ENCODE data around the gene FAF2.

DNA sequence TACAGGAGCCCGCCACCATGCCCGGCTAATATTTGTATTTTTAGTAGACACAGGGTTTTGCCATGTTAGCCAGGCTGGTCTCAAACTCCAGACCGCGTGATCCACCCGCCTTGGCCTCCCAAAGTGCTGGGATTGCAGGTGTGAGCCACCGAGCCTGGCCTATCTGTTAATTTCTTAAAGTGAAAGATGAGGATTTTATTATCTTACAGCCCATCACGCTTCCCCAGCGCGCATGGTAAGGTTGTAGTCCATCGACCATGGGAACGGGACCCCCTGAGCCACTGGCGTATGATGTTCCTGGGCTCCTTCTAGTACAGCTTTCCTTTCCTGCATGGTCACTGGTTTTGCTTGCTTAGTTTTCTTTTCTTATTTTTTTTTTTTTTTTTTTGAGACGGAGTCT, 109.7 kb downstream of the FAF2 start:
- TF ChIP-seq, protein P1, sequence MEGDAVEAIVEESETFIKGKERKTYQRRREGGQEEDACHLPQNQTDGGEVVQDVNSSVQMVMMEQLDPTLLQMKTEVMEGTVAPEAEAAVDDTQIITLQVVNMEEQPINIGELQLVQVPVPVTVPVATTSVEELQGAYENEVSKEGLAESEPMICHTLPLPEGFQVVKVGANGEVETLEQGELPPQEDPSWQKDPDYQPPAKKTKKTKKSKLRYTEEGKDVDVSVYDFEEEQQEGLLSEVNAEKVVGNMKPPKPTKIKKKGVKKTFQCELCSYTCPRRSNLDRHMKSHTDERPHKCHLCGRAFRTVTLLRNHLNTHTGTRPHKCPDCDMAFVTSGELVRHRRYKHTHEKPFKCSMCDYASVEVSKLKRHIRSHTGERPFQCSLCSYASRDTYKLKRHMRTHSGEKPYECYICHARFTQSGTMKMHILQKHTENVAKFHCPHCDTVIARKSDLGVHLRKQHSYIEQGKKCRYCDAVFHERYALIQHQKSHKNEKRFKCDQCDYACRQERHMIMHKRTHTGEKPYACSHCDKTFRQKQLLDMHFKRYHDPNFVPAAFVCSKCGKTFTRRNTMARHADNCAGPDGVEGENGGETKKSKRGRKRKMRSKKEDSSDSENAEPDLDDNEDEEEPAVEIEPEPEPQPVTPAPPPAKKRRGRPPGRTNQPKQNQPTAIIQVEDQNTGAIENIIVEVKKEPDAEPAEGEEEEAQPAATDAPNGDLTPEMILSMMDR (IDR thresholded peaks at IDR 0.05): no peak
- TF ChIP-seq POLR2A (IDR thresholded peaks at IDR 0.05; ENCODE audit: low read depth): no peak
- TF ChIP-seq EP300 (IDR thresholded peaks at IDR 0.05): no peak
